GM12875 (cell line): Measurements from ENCODE around the gene DIO3.

Experiments
- H3K4me3 ChIP-seq: one replicate; pipeline ENCODE4 v1.5.1; 2011; ENCODE audit warnings: low read depth, low read length, control low read depth
- CTCF ChIP-seq: IDR thresholded peaks from 2 replicates; pipeline ENCODE4 v1.5.1; 2011; ENCODE audit warnings: low read depth, mild to moderate bottlenecking, control low read depth, inconsistent platforms, low read length, moderate library complexity, borderline replicate concordance; ENCODE audit not compliant: insufficient read depth

The DIO3 gene

GRCh38 chr14:101604228-101604934 is 43.1 kb downstream of the DIO3 start:
- no peak for TF ChIP-seq CTCF
- H3K4me3 ChIP-seq = no peak overlapping the region

DNA sequence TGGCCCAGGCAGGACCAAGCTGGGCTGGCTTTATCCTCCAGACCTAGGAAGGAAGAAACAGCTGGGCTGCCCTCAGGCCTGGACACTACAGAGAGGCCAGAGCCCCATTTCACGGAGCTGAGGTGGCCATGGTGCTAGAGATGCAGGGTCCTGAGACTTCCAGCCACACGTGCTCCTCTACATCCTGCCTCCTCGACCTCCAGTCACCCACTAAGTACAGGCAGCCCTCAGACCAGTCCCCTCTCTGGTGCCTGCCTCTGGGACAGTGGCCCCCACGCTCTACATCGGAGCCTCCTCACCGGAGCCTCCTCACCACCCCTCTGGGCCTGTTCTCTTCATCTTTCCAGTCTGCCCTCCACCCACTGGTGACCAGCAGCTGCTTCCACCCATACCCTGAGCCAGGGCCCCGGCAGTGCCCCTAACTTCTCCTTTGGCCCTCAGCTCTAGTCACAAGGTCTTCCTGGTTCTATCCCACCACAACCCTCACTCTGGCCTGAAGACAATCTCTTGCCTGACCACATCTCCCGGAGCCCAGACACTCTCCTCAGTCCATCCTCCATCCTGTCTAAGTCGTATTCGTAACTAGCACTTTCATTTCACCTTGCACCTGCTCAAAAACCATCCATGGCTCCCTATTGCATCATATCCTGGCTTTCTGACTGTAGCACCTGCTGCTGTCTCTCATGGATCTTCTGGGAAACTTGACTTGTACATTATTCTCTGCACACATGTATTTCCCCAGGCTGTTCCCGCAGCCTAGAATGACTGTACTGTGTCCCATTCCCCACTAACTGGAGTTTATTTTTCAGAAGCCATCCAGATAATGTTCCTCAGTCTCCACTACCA is 43.9 kb downstream of the DIO3 start:
- TF ChIP-seq CTCF = no peak
- no peak overlapping the region for H3K4me3 ChIP-seq

DNA sequence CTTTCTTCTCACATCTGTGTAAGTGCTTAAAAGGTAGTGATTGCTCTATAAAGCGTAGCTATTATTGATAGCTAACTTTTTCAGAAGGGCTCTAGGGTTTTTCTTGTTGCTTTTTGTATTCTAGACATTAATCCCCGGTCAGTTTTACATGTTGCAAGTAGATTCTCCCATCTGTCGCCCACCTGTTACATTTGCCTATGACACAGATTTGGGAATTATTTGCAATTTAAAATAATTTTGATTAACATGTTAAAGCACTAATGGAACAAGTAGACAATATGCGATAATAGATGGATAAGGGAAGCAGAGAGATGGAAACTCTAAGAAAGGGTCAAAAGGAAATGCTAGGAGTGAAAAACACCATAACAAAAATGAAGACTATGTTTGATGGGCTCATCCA is 44.5 kb downstream of the DIO3 start:
- no peak overlapping the region for H3K4me3 ChIP-seq
- no peak for TF ChIP-seq CTCF
